ENCODE measurements around the gene PEX14.

DNA sequence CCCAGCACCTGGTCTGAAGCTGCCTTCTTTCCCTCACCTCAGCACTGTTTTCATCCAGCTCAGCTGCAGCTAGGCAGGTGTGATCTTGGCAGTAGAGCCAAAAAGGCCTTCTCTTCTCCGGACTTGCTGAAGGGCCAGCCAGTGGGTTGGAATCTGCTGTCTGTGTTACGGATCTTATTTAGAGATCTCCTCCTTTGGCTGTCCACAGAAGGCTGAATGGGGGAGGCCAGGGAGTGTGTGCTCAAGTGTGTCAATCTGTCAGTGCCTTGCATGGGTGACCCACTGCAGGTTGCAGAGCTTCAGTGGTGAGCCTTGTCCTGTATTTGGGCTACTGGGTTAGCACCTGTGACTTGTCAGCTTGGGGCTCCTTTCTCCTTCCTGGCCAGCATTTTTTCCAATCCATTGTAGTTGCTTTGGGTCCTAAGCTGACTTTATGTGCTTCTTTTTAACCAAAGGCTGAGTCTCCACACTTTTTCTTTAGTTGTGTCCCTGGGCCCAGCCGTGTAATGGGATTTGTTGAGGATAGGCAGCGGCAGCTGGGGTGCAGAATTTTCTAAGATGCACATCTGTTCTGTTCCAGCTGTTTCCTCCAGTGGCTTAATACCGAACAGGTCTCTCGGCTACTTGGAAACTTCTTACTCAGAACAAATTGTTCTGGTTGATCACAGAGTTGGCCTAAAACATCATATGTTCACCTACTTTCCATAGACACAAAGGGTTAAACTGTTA, 126.8 kb downstream of the PEX14 start:
- TF ChIP-seq, protein P1, sequence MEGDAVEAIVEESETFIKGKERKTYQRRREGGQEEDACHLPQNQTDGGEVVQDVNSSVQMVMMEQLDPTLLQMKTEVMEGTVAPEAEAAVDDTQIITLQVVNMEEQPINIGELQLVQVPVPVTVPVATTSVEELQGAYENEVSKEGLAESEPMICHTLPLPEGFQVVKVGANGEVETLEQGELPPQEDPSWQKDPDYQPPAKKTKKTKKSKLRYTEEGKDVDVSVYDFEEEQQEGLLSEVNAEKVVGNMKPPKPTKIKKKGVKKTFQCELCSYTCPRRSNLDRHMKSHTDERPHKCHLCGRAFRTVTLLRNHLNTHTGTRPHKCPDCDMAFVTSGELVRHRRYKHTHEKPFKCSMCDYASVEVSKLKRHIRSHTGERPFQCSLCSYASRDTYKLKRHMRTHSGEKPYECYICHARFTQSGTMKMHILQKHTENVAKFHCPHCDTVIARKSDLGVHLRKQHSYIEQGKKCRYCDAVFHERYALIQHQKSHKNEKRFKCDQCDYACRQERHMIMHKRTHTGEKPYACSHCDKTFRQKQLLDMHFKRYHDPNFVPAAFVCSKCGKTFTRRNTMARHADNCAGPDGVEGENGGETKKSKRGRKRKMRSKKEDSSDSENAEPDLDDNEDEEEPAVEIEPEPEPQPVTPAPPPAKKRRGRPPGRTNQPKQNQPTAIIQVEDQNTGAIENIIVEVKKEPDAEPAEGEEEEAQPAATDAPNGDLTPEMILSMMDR (optimal IDR thresholded peaks at IDR 0.05 in 1 of 3, IDR thresholded peaks at IDR 0.05 in 1 of 3, conservative IDR thresholded peaks at IDR 0.05 in 1 of 3; ENCODE audit: extremely low read depth in 1 of 3, insufficient read depth in 2 of 3, low read length in 3 of 3), result no peak
- no peak for TF ChIP-seq EZH2 (IDR thresholded peaks at IDR 0.05; ENCODE audit: low read length)

Data from keratinocyte (primary cell).